SH-SY5Y (cell line): ENCODE results near the gene ASB2.

Source experiments
- GATA2 ChIP-seq: IDR thresholded peaks from 2 replicates; pipeline ENCODE4 v1.6.1; 2011; ENCODE audit warnings: mild to moderate bottlenecking, low read depth, low read length
- GATA3 ChIP-seq: IDR thresholded peaks from 2 replicates; pipeline ENCODE4 v1.6.1; 2011; ENCODE audit warnings: low read depth, mild to moderate bottlenecking, low read length, moderate library complexity

The ASB2 gene

DNA sequence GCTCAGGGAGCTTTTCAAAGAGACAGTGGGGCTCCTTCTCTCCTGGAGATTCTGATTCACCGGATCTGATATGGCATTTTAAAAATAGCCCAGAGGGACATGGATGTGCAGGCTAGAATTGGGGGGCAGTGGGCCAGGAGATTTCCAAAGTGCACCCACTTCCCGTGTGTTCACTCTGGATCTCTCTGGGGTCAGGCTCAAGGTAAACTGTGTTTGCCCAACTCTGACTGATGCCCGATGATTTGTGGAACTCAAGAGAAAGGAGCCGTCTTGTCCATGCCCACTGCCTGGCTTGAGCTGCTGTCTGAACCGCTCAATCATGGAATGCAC lies 31.3 kb downstream of the ASB2 start:
- TF ChIP-seq GATA3 = no peak
- TF ChIP-seq GATA2 = no peak

GRCh38 chr14:93944348-93945069 lies 31.9 kb downstream of the ASB2 start:
- TF ChIP-seq GATA2 = peak; percentile 81
- no peak for TF ChIP-seq GATA3

DNA sequence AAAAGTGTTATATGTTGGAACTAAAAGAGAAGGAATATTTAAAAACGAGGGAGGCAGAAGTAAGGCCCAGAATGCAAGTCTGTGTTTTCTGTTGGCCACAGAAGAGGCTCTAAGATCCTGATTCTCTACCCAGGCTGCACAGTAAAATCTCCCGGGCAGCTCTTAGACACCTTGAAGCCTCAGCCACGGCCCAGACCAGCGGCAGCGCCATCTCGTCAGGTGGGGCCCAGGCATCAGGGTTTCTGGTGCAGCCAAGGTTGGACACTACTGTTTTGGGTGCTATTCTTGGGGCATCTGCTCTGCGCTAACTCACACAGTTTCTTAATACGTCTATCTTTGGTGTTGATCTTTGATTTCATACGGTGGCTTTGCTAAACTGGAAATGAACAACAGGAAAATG lies 32.4 kb downstream of the ASB2 start:
- TF ChIP-seq GATA2 (no peak), GATA3 (no peak)

GRCh38 chr14:93943052-93943451 lies 33.3 kb downstream of the ASB2 start:
- TF ChIP-seq GATA2 (no peak), GATA3 (no peak)

GRCh38 chr14:93941293-93941910 lies 35.0 kb downstream of the ASB2 start:
- TF ChIP-seq GATA3 = no peak
- no peak for TF ChIP-seq GATA2

DNA sequence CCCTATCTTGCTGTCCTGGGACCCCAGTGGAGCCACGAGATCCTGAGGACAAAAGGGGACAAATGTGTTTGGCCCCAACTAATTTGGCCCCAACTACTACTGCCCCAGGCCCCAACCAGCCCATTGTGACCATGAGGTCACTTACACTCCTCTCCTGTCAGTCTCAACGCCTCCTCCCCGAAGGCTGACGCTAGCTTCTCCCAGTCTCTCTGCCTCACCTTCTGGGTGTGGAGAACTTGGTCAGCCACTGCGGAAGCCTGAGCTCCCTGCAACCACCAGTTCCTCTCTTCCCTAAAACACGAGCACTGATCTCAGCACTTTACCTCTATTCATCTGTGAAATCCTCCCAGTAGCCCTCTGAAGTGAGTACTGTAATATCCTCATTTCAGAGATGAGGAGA lies 35.9 kb downstream of the ASB2 start:
- TF ChIP-seq GATA2 (no peak), GATA3 (no peak)

DNA sequence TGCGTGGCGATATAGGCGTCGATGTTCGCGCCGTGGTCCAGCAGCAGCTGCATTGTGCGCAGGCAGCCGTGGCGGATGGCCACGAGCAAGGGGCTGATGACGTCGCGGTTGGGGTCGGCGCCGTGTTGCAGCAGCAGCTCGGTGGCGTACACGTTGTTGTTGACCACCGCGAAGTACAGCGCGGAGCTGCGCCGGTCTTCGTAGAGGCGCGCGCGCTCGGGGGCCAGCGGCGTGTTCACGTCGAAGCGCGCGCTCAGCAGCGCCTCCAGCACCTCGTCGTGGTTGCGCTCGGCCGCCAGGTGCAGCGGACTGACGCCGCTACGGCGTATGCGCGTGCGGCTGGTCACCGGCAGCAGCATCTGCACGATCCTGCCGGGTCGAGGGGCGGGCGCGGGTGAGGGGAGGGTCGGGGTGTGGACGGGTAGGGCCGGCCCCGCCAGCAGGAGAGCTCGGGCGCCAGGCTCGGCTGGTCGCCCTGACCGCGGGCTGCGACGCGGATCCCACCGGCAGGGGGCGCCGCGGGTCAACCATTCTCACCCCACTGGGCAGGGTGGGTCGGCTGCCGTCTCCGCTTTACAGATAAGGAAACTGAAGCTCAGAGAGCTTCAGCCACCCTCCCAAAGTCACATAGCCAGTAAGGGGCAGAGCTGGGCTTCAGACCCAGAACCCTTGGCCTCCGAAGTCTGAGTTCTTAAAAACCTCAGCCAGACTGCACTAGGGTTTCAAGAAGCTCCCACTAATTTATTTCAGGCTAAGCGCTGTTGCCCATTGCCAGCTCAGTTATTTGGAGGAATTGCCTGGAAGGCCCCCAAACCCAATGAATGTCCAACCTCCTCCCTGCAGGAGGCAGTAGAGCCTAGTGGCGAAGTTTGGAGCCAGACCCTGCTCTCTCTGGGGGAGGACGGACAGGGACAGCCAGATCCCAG lies 36.8 kb downstream of the ASB2 start:
- TF ChIP-seq GATA3 = no peak
- no peak for TF ChIP-seq GATA2

- no peak for TF ChIP-seq GATA2
- no peak for TF ChIP-seq GATA3
Observed at GRCh38 chr14:93938751-93939303, 37.5 kb downstream of the ASB2 start.

- TF ChIP-seq GATA2 = no peak
- no peak for TF ChIP-seq GATA3
Observed at GRCh38 chr14:93937519-93937918, 38.9 kb downstream of the ASB2 start.

DNA sequence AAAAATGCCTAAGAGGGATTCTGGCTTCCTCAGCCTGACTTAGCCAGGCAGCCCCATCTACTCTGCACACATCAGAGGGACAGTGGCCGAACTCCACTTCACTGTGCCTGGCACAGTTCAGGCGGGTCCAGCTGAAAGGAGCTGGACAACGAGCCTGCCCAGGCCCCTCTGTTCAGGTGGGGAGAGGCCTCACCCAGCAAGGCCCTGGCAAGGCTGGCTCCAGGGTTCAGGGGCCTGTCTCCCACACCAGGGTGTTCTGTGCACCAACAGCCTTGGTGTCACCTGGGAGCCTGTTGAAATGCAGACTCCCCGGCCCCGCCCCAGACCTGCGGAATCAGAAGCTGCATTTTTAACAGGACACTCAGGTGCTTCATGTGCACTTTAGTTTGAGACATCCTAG lies 39.4 kb downstream of the ASB2 start:
- TF ChIP-seq GATA2 (no peak), GATA3 (no peak)

DNA sequence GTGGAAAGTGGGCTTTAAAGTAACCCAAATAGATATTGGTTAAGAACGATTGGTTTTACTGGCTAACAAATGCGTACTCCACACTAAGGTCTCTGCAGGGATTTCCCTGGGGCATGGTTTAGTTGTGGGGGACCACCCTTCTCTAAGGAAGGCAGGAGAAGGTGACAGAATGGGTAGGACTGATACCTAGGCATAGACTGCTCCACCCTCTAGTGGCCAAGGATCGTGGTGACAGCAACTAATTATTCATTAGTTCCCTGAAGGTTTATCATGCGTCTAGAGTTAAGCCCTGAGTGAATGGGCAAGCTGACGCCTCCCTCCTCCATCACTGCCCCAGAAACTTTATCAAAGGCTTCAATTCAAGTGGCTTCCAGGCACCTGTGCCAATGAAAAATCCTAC lies 40.1 kb downstream of the ASB2 start:
- TF ChIP-seq GATA2 (no peak), GATA3 (no peak)

DNA sequence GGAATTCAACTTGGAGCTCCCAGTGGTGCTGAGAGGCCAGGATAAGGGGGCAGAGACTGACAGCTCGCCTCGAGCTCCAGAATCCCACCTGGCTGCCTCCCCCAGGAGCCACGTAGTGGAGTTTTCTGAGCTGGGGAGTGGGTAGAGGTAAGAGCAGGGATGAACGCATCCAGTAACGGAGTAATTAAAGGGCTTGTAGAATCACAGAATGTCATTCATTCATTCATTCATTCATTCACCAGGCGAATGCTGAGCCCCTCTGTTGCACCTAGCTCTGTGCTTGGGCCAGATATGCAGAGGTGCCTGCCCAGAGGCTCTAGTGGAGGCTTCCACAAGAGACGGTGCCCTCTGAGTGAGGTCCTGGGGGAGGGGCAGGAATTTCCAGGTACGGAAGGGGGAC lies 41.2 kb downstream of the ASB2 start:
- TF ChIP-seq GATA2 = no peak
- TF ChIP-seq GATA3 = no peak

- TF ChIP-seq GATA3 (no peak), GATA2 (no peak)
Observed at GRCh38 chr14:93932642-93933041, 43.7 kb downstream of the ASB2 start.

- no peak for TF ChIP-seq GATA2
Observed at GRCh38 chr14:93930989-93931307, 45.4 kb downstream of the ASB2 start.

- TF ChIP-seq GATA2 (no peak), GATA3 (no peak)
Observed at GRCh38 chr14:93930296-93930988, 45.9 kb downstream of the ASB2 start.
